Measurements from ENCODE around the gene MTMR1. TPM values are rescaled to one million over a fixed set of nuclear protein-coding genes. Genes with fewer than 3 reads are reported as not detected.

MTMR1 gene
- total RNA-seq, 2 experiments from 2014 or later = 41.1 to 41.2 TPM

DNA sequence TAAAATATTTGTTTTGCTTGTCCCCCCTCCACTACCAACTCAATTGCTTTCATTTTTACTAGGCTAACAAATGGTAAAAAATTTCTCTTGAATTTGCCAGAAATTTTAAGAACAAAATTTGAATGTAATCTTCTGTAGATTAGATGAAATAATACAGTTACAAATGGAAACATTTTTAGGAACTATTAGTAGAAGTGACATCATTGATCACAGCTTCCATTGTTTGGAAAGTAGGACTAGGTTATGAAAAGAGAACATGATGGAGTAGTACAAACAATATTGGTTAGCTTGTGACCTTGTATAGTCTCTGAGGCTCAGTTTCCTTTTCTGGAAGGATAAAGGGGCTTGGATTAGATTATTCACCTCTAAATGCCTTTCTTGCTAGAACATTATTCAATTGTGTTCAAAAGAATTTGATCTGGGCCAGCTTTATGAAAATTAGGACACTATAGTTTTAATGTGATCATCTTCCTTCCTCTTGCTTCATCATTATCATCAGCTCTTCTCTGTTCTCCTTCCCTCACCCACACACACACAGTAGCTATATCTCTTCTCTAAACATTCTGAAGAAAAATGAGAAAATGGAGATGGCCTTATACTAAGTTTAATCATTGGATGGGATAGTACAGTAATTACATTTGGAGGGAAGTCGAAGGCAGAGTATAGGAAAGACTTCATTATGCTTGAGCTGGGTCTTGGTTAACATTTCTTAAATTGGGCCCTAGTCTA, 9.9 kb downstream of the MTMR1 start:
- POLR2A ChIA-PET = interaction anchor here (1.3 kb wide), 1 partner anchor 9 kb away, joined by 3 read pairs; no protein-coding TSS in a partner anchor
- Mint-ChIP-seq H3K27ac (no peak overlapping the region), H3K27me3 (no peaks in the 10 kb centered on the region), H3K9me3 (peaks cover 5% of the 10 kb centered on the region), H3K4me3 (no peak overlapping the region), H3K36me3 (peaks cover 48% of the 10 kb centered on the region), H3K4me1 (peaks cover 8% of the 10 kb centered on the region)
- no peak for ATAC-seq (ENCODE audit: low read depth)
- DNase-seq = no peak

DNA sequence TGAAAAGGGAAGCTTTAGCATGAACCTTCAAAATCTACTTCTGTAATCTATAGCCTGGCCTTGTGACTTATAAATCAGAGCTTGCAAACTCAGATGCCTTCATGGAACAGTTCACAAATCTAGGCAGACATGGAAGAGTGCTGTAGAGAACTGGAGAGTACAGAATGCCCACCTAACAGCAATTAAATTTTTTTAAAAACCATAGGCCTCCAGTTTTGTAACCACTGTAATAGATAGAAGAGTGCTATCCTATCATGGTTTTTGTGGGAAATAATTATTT, 10.4 kb downstream of the MTMR1 start:
- Mint-ChIP-seq H3K27ac (no peak overlapping the region), H3K9me3 (peaks cover 5% of the 10 kb centered on the region), H3K36me3 (peaks cover 48% of the 10 kb centered on the region), H3K4me1 (peaks cover 8% of the 10 kb centered on the region), H3K27me3 (no peaks in the 10 kb centered on the region), H3K4me3 (no peak overlapping the region)
- ATAC-seq (ENCODE audit: low read depth) (no peak), DNase-seq (no peak)
- POLR2A ChIA-PET = interaction anchor here (1.3 kb wide), 1 partner anchor 10 kb away, joined by 3 read pairs; no protein-coding TSS in a partner anchor

DNA sequence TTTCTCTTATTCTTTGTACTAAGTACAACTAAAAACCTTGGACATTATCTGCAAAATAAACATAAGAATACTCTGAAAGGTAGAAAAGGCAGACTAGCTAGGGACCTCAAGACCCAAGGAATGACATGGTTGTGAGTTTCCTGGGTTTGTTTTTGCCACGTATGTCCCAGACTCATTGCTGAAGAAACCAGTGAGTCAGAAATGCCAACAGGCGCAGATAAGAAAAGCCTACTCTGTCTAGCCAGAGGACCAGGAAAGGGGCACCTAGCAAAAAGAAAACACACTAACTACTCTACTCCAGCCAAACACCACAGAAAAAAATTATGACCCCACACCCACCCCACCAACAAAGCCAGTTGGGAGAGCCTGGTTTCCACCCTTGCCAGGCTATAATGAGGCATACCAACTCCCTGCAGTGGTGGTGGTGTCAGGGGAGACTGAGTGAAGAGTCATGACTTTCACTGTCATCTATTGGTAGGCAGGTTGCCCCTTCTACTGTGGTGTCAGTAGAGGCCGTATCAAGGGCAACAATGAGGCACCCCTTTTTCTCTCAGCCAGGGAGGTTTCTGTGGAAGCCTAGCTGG, 10.9 kb downstream of the MTMR1 start:
- ATAC-seq (ENCODE audit: low read depth) (no peak), DNase-seq (no peak)
- Mint-ChIP-seq H3K4me1 (peaks cover 8% of the 10 kb centered on the region), H3K27me3 (no peaks in the 10 kb centered on the region), H3K4me3 (no peak overlapping the region), H3K27ac (no peak overlapping the region), H3K36me3 (peaks cover 49% of the 10 kb centered on the region), H3K9me3 (peaks cover 5% of the 10 kb centered on the region)
- POLR2A ChIA-PET = interaction anchor here (1.3 kb wide), 1 partner anchor 10 kb away, joined by 3 read pairs; no protein-coding TSS in a partner anchor

DNA sequence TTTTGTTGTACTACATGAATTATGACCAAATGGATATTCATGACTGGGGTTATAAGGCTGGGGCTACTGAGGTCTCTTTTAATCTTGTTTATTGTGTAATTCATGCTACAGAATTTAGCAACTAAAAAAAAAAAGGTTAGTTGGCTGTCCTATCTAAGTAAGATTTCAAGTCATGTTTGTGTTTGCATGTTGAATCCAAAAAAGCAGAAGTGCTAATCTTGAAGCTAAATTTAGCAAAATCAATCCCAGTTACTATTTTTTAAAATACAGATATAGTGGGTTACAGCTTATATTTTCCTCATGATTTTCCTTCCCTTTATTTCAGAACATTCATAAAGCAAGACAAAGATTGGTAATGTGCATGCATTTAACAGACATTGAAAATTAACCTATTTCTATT, 19.4 kb downstream of the MTMR1 start:
- H3K36me3 Mint-ChIP-seq = peaks cover 15% of the 10 kb centered on the region

DNA sequence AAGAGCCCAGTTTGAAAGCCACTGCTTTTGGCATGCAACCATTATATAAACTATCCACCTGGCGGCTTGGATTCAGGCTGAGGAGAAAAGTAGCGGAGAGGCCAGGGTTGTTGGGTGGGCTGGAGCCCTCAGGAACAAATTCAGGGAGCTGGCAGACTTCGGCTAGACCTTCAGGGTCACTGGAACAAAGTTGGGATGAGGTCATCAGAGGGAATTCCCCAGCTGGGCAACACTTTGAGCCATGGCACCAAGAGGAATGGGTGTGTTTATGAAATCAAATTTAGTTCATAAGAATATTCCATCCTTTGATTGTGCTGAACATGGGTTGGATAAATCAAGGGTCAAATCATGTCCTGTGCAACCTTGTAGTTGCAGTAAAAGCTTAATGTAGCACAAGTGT, 22.0 kb downstream of the MTMR1 start:
- POLR2A ChIA-PET = interaction anchor here (1.5 to 1.9 kb wide), 2 partner anchors 21 to 23 kb away, joined by 4 read pairs; no protein-coding TSS in a partner anchor
- H3K27ac Mint-ChIP-seq = no peak overlapping the region
- no peaks in the 10 kb centered on the region for H3K27me3 Mint-ChIP-seq
- H3K9me3 Mint-ChIP-seq = no peaks in the 10 kb centered on the region
- ATAC-seq (ENCODE audit: low read depth) = no peak
- no peak for DNase-seq
- H3K36me3 Mint-ChIP-seq = peaks cover 4% of the 10 kb centered on the region
- H3K4me1 Mint-ChIP-seq = peaks cover 13% of the 10 kb centered on the region
- H3K4me3 Mint-ChIP-seq = no peak overlapping the region

More for the DNA sequence above, 19.4 kb downstream of the MTMR1 start:
- DNase-seq = no peak
- Mint-ChIP-seq H3K27me3 (no peaks in the 10 kb centered on the region), H3K4me1 (peaks cover 17% of the 10 kb centered on the region), H3K9me3 (no peaks in the 10 kb centered on the region), H3K27ac (no peak overlapping the region), H3K4me3 (no peak overlapping the region)
- POLR2A ChIA-PET = no interaction called here
- ATAC-seq (ENCODE audit: low read depth) = no peak

DNA sequence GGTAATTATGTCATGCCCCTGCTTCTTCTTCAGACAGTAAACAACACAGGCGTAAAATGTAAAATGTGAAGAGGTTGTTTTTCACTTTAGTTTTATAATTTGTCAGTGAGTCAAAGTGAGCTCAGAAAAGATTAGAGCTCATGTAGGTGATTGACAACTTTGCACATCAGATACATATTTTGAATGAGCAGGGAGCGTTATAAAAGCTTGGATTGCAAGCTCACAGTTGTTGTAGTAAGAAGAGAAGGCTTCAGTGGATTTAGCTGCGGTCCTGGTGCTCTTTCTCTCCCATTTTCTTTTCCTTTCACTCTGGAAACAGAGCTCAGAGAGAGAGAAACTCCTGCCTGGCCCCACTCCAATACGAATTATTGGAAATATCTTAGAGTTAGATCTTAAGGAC, 26.4 kb downstream of the MTMR1 start:
- Mint-ChIP-seq H3K4me1 (peaks cover 3% of the 10 kb centered on the region), H3K27ac (no peak overlapping the region), H3K9me3 (no peaks in the 10 kb centered on the region), H3K36me3 (peaks cover 20% of the 10 kb centered on the region), H3K27me3 (no peaks in the 10 kb centered on the region), H3K4me3 (no peak overlapping the region)
- DNase-seq (no peak), ATAC-seq (ENCODE audit: low read depth) (no peak)
- POLR2A ChIA-PET = interaction anchor here (0.6 kb wide), 1 partner anchor 164 kb away, joined by 5 read pairs; no protein-coding TSS in a partner anchor

DNA sequence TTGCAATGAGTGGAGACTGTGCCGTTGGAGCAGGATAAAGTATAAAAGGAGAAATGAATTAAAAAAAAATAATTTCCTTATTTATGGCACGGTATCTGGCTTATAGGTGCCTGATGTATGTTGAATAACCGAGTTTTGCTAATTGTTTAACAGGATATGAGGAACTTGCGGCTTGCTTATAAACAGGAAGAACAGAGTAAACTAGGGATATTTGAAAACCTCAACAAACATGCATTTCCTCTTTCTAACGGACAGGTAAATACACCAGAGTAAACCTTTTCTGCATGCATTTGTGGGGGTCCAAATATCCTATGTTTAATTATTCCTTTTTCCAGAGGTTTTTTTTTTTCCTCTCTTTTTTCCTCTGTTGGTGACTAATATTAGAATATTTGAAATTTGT, 36.8 kb downstream of the MTMR1 start:
- no peak overlapping the region for H3K27ac Mint-ChIP-seq
- H3K4me3 Mint-ChIP-seq = no peak overlapping the region
- no peaks in the 10 kb centered on the region for H3K27me3 Mint-ChIP-seq
- H3K4me1 Mint-ChIP-seq = peaks cover 4% of the 10 kb centered on the region
- POLR2A ChIA-PET = no interaction called here
- DNase-seq = no peak
- no peaks in the 10 kb centered on the region for H3K9me3 Mint-ChIP-seq
- no peak for ATAC-seq (ENCODE audit: low read depth)
- peaks cover 20% of the 10 kb centered on the region for H3K36me3 Mint-ChIP-seq

DNA sequence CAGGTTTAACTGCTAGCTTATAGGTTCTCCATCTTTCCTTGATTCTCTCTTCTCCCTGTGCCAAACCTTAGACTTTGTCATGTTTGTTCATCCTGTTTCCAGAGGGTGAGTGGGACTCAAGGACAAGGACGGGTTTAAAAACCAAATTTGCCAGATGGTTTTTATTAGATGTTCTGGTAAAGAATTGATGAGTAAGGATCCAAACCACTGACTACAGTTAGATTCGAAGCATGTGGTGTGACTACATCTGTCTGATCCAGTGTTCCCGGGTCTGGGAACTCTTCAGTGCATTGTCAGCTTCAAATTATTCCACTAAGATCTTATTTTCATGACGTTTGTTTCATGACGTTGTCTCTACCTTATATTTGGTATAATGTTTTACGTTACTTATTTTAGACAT, 37.5 kb downstream of the MTMR1 start:
- peaks cover 5% of the 10 kb centered on the region for H3K4me1 Mint-ChIP-seq
- DNase-seq = no peak
- ATAC-seq (ENCODE audit: low read depth) = no peak
- H3K9me3 Mint-ChIP-seq = no peaks in the 10 kb centered on the region
- no peak overlapping the region for H3K4me3 Mint-ChIP-seq
- H3K27me3 Mint-ChIP-seq = no peaks in the 10 kb centered on the region
- POLR2A ChIA-PET = no interaction called here
- H3K27ac Mint-ChIP-seq = no peak overlapping the region
- H3K36me3 Mint-ChIP-seq = peaks cover 22% of the 10 kb centered on the region

DNA sequence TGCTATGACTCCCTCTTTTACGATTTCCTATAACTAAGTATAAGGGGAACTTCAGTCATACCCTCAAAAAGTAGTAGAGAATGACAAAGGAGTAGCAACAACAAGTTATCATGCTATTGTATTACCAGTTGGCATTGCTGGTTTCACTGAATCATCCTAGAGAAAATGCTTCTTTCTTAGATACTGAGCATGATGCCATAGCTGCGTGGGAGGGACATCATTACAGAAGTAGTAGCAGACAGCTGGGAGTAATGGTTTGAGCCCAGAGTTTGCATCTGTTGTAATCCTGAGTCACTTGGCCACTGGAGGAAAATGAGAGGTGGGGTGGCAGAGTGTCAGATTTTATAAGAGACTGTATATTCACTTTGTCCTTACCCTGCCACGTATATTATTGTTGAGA, 38.6 kb downstream of the MTMR1 start:
- POLR2A ChIA-PET = no interaction called here
- ATAC-seq (ENCODE audit: low read depth) (no peak), DNase-seq (no peak)
- Mint-ChIP-seq H3K36me3 (peaks cover 25% of the 10 kb centered on the region), H3K4me1 (peaks cover 6% of the 10 kb centered on the region), H3K4me3 (no peak overlapping the region), H3K27me3 (no peaks in the 10 kb centered on the region), H3K27ac (no peak overlapping the region), H3K9me3 (no peaks in the 10 kb centered on the region)

DNA sequence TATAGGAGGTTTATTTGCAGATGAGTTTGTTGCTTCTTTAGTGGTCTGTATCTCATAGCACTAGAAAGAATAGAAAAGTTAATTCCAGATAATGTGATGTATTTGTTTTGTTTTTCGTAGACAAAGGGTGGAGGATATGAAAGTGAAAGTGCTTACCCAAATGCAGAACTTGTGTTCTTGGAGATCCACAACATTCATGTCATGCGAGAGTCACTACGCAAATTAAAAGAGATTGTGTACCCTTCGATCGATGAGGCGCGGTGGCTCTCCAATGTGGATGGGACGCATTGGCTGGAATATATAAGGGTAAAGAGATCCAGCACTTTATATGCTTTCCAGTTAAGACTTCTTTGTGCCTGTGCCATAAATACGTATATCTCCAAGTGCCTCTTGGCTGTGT, 43.3 kb downstream of the MTMR1 start:
- peaks cover 39% of the 10 kb centered on the region for H3K36me3 Mint-ChIP-seq
- DNase-seq (no peak), ATAC-seq (ENCODE audit: low read depth) (no peak)
- POLR2A ChIA-PET = no interaction called here
- peaks cover 6% of the 10 kb centered on the region for H3K4me1 Mint-ChIP-seq
- H3K27me3 Mint-ChIP-seq = no peaks in the 10 kb centered on the region
- no peak overlapping the region for H3K4me3 Mint-ChIP-seq
- no peaks in the 10 kb centered on the region for H3K9me3 Mint-ChIP-seq
- H3K27ac Mint-ChIP-seq = peak overlapping the region; percentile 69

DNA sequence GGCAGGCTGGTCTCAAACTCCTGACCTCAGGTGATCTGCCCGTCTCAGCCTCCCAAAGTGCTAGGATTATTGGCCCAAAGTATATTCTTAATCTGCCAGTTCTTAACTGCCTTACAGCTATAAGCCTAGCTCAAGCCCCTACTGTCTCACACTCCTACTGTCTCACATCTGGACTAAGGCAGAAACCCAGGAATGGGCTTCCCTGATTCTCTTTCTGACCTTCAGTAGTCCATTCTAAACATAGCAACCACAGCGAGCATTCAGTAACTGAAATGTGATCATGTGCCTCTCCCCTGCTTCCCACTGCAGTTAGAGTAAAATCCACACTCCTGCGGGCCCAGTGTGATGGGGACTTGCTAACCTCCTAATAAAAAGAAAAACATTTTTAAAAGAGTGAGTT, 58.9 kb downstream of the MTMR1 start:
- H3K4me1 Mint-ChIP-seq = peaks cover 6% of the 10 kb centered on the region

DNA sequence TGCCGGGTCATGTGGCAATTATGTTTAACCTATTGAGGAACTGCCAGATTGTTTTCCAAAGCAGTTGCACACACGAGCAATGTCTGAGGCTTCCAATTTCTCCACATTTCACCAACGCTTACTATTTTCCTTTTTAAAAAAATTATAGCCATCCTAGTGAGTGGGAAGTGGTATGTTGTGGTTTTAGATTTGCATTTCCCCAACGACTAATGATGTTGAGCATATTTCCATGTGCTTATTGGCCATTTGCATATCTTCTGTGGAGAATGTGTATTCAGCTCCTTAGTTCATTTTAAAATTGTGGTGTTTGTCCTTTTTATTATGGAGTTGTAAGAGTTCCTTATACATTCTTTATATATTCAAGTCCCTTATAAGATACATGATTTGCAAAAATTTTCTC, 60.2 kb downstream of the MTMR1 start:
- Mint-ChIP-seq H3K27me3 (no peaks in the 10 kb centered on the region), H3K27ac (no peak overlapping the region), H3K4me1 (peaks cover 6% of the 10 kb centered on the region), H3K9me3 (no peaks in the 10 kb centered on the region), H3K36me3 (peaks cover 21% of the 10 kb centered on the region), H3K4me3 (no peak overlapping the region)
- ATAC-seq (ENCODE audit: low read depth) (no peak), DNase-seq (no peak)
- POLR2A ChIA-PET = no interaction called here

More for the DNA sequence above, 58.9 kb downstream of the MTMR1 start:
- Mint-ChIP-seq H3K27me3 (no peaks in the 10 kb centered on the region), H3K4me3 (no peak overlapping the region), H3K27ac (no peak overlapping the region), H3K36me3 (peaks cover 19% of the 10 kb centered on the region), H3K9me3 (no peaks in the 10 kb centered on the region)
- DNase-seq (no peak), ATAC-seq (ENCODE audit: low read depth) (no peak)
- POLR2A ChIA-PET = interaction anchor here (0.7 kb wide), 1 partner anchor 357 kb away, joined by 6 read pairs; no protein-coding TSS in a partner anchor

DNA sequence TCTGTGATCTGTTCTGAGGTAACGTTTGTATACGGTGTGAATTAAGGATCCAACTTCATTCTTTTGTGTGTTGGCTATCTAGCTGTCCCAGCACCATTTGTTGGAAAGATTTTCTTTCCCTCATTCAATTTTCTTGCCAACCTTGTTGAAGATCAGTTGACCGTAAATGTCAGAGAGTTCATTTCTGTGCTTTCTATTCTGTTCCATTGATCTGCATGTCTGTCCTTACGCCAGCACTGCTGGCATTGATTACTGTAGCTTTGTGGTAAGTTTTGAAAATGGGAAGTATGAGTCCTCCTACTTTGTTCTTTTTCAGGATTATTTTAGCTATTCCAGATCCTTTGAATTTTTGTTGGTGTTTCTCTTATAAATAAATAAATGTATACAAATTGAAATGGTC, 60.8 kb downstream of the MTMR1 start:
- H3K9me3 Mint-ChIP-seq = no peaks in the 10 kb centered on the region
- POLR2A ChIA-PET = no interaction called here

DNA sequence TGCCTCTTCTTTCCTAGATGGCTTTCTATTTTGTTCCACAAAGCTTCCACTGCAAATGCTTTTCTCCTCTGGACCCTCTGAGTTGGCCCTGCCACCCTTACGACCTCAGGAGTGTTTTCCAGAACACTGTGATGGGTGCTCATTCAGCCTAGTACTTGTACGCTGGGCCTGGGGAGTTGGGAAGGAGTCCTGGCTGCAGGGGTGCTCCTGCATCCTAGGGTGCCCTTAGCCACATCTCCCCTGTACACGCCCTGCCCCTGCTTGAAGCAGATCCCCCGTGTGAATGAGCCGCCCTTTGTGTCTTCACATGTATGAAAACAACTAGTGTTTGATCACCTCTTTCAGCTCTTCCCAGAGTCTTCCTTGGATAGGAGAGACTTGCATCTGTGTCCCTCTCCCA, 64.2 kb downstream of the MTMR1 start:
- no peaks in the 10 kb centered on the region for H3K27me3 Mint-ChIP-seq
- H3K4me3 Mint-ChIP-seq = no peak overlapping the region
- POLR2A ChIA-PET = no interaction called here
- no peaks in the 10 kb centered on the region for H3K9me3 Mint-ChIP-seq
- peaks cover 15% of the 10 kb centered on the region for H3K36me3 Mint-ChIP-seq
- ATAC-seq (ENCODE audit: low read depth) (no peak), DNase-seq (no peak)
- H3K4me1 Mint-ChIP-seq = peaks cover 6% of the 10 kb centered on the region
- no peak overlapping the region for H3K27ac Mint-ChIP-seq

More for the DNA sequence above, 60.8 kb downstream of the MTMR1 start:
- no peak overlapping the region for H3K27ac Mint-ChIP-seq
- DNase-seq (no peak), ATAC-seq (ENCODE audit: low read depth) (no peak)
- H3K36me3 Mint-ChIP-seq = peaks cover 21% of the 10 kb centered on the region
- H3K27me3 Mint-ChIP-seq = no peaks in the 10 kb centered on the region
- peaks cover 6% of the 10 kb centered on the region for H3K4me1 Mint-ChIP-seq
- no peak overlapping the region for H3K4me3 Mint-ChIP-seq

Measured in activated naive CD8-positive, alpha-beta T cell treated with anti-CD3 and anti-CD28 coated beads, Interleukin-2, amount 10 ng/mL, durations not matched to agents 7 days and 5 days (primary cell).